Endothelial cell of umbilical vein (primary cell): ENCODE data around the gene FYN. TPM values are rescaled to one million over a fixed set of nuclear protein-coding genes. Genes with fewer than 3 reads are reported as not detected.

Experiments used
- BruUV-seq: library from RNA; stranded (reverse); fragments of 400-500 nt; replicated peaks from 2 replicates; lab custom pipeline; 2021; lab: Mats Ljungman, UMichigan
- CTCF ChIA-PET: fragments of 300-600, 350-600 bp; sonication (Branson Sonifier 250); formaldehyde crosslinking; loops from one replicate; lab custom pipeline; 2021; ENCODE audit warnings: antibody characterized with exemption, inconsistent platforms; lab: Charles Lee
- POLR2A ChIA-PET: fragments of 300-600, 350-600 bp; sonication (Branson Sonifier 250); formaldehyde crosslinking; loops from one replicate; lab custom pipeline; 2021; ENCODE audit warnings: antibody characterized with exemption, inconsistent platforms; lab: Charles Lee
- DNase-seq: peaks from one replicate; pipeline ENCODE4 v3.0.0-alpha.2; 2011; ENCODE audit warnings: low read depth, low spot score
- FAIRE-seq: peaks from 2 replicates; lab custom pipeline; 2011; peaks lifted over from hg19 to GRCh38; lab: Jason Lieb, UNC
- H2AFZ ChIP-seq: 2 replicates; pipeline ENCODE4 v1.6.0; 2012; ENCODE audit warnings: low read depth, low read length, control low read depth, inconsistent platforms
- H3K27ac ChIP-seq: 2 replicates; pipeline ENCODE4 v1.5.1; 2011; ENCODE audit warnings: low read depth, mild to moderate bottlenecking, control low read depth, low read length, moderate library complexity; ENCODE audit not compliant: insufficient read depth
- H3K27me3 ChIP-seq, 2 experiments: 2 replicates each; pipeline versions ENCODE4 v1.6.0 to v1.6.1; 2011; ENCODE audit warnings: low read length in 2 of 2, mixed read lengths in 1 of 2; ENCODE audit not compliant: control insufficient read depth in 2 of 2, insufficient read depth in 2 of 2
- H3K36me3 ChIP-seq, 2 experiments: 2 replicates in 1 of 2; 3 replicates in 1 of 2; pipeline ENCODE4 v1.5.1; 2011; ENCODE audit warnings: low read length in 2 of 2, mild to moderate bottlenecking in 1 of 2, moderate library complexity in 1 of 2; ENCODE audit not compliant: control insufficient read depth in 2 of 2, insufficient read depth in 2 of 2; ENCODE audit errors: extremely low read depth in 1 of 2
- H3K4me1 ChIP-seq: 3 replicates; pipeline ENCODE4 v1.5.1; 2011; ENCODE audit warnings: mild to moderate bottlenecking, low read length; ENCODE audit not compliant: control insufficient read depth, insufficient read depth; ENCODE audit errors: extremely low read depth
- H3K4me2 ChIP-seq: 2 replicates; pipeline ENCODE4 v1.6.1; 2011; ENCODE audit warnings: low read length, control low read depth, mixed read lengths; ENCODE audit not compliant: insufficient read depth
- H3K4me3 ChIP-seq, 3 experiments: fragments of 200-600 bp in 1 of 3; sonication (generic), shearing (Covaris generic) in 1 of 3; replicated peaks in 1 of 3; 2 replicates each; pipeline ENCODE4 v1.5.1; 2011 to 2016; ENCODE audit warnings: control low read depth in 3 of 3, low read length in 3 of 3, mild to moderate bottlenecking in 2 of 3, inconsistent platforms in 1 of 3, low read depth in 1 of 3, moderate library complexity in 1 of 3; ENCODE audit not compliant: insufficient read depth in 1 of 3
- H3K79me2 ChIP-seq: 2 replicates; pipeline ENCODE4 v1.6.0; 2012; ENCODE audit warnings: low read length, inconsistent platforms; ENCODE audit not compliant: control insufficient read depth, insufficient read depth
- H3K9ac ChIP-seq: replicated peaks from 2 replicates; pipeline ENCODE3; 2011; ENCODE audit warnings: low read length, control low read depth; ENCODE audit not compliant: insufficient read depth; ENCODE audit errors: extremely low read depth
- H3K9me1 ChIP-seq: replicated peaks from 3 replicates; pipeline ENCODE4 v1.6.0; 2011; ENCODE audit warnings: mild to moderate bottlenecking, low read length; ENCODE audit not compliant: control insufficient read depth, insufficient read depth; ENCODE audit errors: extremely low read depth
- H3K9me3 ChIP-seq: replicated peaks from 2 replicates; pipeline ENCODE4 v1.5.1; 2012; ENCODE audit warnings: low read length, inconsistent platforms; ENCODE audit not compliant: control insufficient read depth, insufficient read depth
- H4K20me1 ChIP-seq: replicated peaks from 2 replicates; pipeline ENCODE3; 2011; ENCODE audit warnings: mild to moderate bottlenecking, low read length; ENCODE audit not compliant: control insufficient read depth, insufficient read depth; ENCODE audit errors: extremely low read depth
- CTCF ChIP-seq, 2 donors: IDR thresholded peaks; 1 replicate in 1 of 2; 2 replicates in 1 of 2; pipeline ENCODE4 v1.5.1; 2011; ENCODE audit warnings: low read length in 2 of 2, mild to moderate bottlenecking in 2 of 2, moderate library complexity in 2 of 2, control low read depth in 1 of 2, inconsistent platforms in 1 of 2, low read depth in 1 of 2; ENCODE audit not compliant: insufficient read depth in 1 of 2; ENCODE audit errors: extremely low read depth in 1 of 2
- EZH2 ChIP-seq: IDR thresholded peaks from 2 replicates; pipeline ENCODE4 v1.6.1; 2012; ENCODE audit warnings: borderline replicate concordance, low read depth, mild to moderate bottlenecking, moderate library complexity, low read length, inconsistent platforms; ENCODE audit not compliant: severe bottlenecking
- FOS ChIP-seq: IDR thresholded peaks from 2 replicates; pipeline ENCODE4 v1.6.1; 2011; ENCODE audit warnings: mild to moderate bottlenecking, low read length, moderate library complexity, borderline replicate concordance; ENCODE audit not compliant: insufficient read depth
- GATA2 ChIP-seq: IDR thresholded peaks from 2 replicates; pipeline ENCODE4 v1.7.0; 2011; ENCODE audit warnings: low read depth, mild to moderate bottlenecking, moderate library complexity, mixed read lengths, low read length; ENCODE audit not compliant: insufficient read length, insufficient read depth
- JUN ChIP-seq: IDR thresholded peaks from 2 replicates; pipeline ENCODE4 v1.6.1; 2011; ENCODE audit warnings: borderline replicate concordance, low read depth; ENCODE audit not compliant: insufficient read length, insufficient read depth
- MAX ChIP-seq: IDR thresholded peaks from 2 replicates; pipeline ENCODE4 v1.6.1; 2011; ENCODE audit not compliant: insufficient read depth, insufficient read length
- MYC ChIP-seq: IDR thresholded peaks from one replicate; pipeline ENCODE4 v1.6.1; 2011; ENCODE audit warnings: mild to moderate bottlenecking, low read depth, low read length
- POLR2A ChIP-seq: IDR thresholded peaks from 2 replicates; pipeline ENCODE4 v1.6.1; 2012; ENCODE audit warnings: low read depth, mild to moderate bottlenecking, control low read depth, low read length
- POLR2AphosphoS5 ChIP-seq: IDR thresholded peaks from 2 replicates; pipeline ENCODE4 v1.6.1; 2012; ENCODE audit warnings: low read depth, mild to moderate bottlenecking, control low read depth, low read length, moderate library complexity; ENCODE audit not compliant: insufficient read depth
- dilution Hi-C: fragments of 300-500 bp; cut with MboI; formaldehyde crosslinking; loops from one replicate; pipeline ENCODE4 v1.15.0; 2019; ENCODE audit warnings: low sequenced_read_pairs; ENCODE audit not compliant: extremely low pct_ligation_motif_present
- intact Hi-C: fragments of 100-400 bp; cut with micrococcal nuclease; formaldehyde crosslinking; loops from one replicate; pipeline ENCODE4 v1.10.0; 2022
- polyA plus RNA-seq, 4 experiments: library from polyadenylated mRNA; depleted of rRNA in 3 of 4; stranded (reverse) in 3 of 4; unstranded in 1 of 4; fragments of >200 nt; gene quantifications; 2 replicates each; pipeline versions ENCODE4 v1.2.1 to v1.2.3, GENCODE V29; 2011 to 2012; ENCODE audit warnings: missing spikeins in 1 of 4
- total RNA-seq: library from RNA; stranded (reverse); gene quantifications from 2 replicates; pipeline ENCODE4 v1.2.3, GENCODE V29; 2021

FYN gene
- total and polyA plus RNA-seq, 2 donors (not counting 3 experiments of a cell fraction or from before 2014, with no cell fraction given) = 69.0 to 143 TPM

GRCh38 chr6:111920578-111920977 is 47.3 kb upstream of the FYN start:
- H3K4me2 ChIP-seq = no peak overlapping the region
- peaks cover 5% of the 10 kb centered on the region for H3K4me1 ChIP-seq
- no peaks in the 10 kb centered on the region for H3K9me1 ChIP-seq
- ChIA-PET CTCF (no interaction called here), POLR2A (no interaction called here)
- no TSS peak for BruUV-seq
- no peaks in the 10 kb centered on the region for H3K9me3 ChIP-seq
- TF ChIP-seq CTCF (IDR thresholded peaks at IDR 0.05; ENCODE audit: extremely low read depth in 1 of 2, insufficient read depth in 1 of 2, low read depth in 1 of 2, low read length in 2 of 2) = no peak
- no peak for TF ChIP-seq GATA2
- TF ChIP-seq EZH2 = no peak
- TF ChIP-seq FOS = no peak
- no peak for TF ChIP-seq POLR2A
- no peak for TF ChIP-seq MYC
- no peak for TF ChIP-seq MAX
- no peak for TF ChIP-seq JUN
- no peak for TF ChIP-seq POLR2AphosphoS5
- no peaks in the 10 kb centered on the region for H3K79me2 ChIP-seq
- no peaks in the 10 kb centered on the region for H3K36me3 ChIP-seq
- H3K4me3 ChIP-seq = no peak overlapping the region
- dilution Hi-C loops = no loop called here
- H2AFZ ChIP-seq = no peak overlapping the region
- no peaks in the 10 kb centered on the region for H4K20me1 ChIP-seq
- no peak overlapping the region for H3K9ac ChIP-seq
- DNase-seq (no peak), FAIRE-seq (no peak)
- H3K27ac ChIP-seq = no peak overlapping the region
- intact Hi-C loops = no loop called here
- no peaks in the 10 kb centered on the region for H3K27me3 ChIP-seq
